ENCODE measurements around the gene ZNF382. TPM values are rescaled to one million over a fixed set of nuclear protein-coding genes. Genes with fewer than 3 reads are reported as not detected.

The ZNF382 gene
- total RNA-seq, result 4.2 and 4.3 TPM in 2 replicates
- polyA plus RNA-seq, result 1.4 and 1.8 TPM in 2 replicates
- 0.65 and 1.1 TPM in 2 replicates for polyA plus RNA-seq (2011; cell fraction: cytosol; rRNA removed)
- 3.0 and 3.3 TPM in 2 replicates for polyA plus RNA-seq (2011; cell fraction: nucleus; rRNA removed)
- 1.9 and 2.0 TPM in 2 replicates for polyA plus RNA-seq (2012)
- polyA minus RNA-seq, result 4.0 and 4.1 TPM in 2 replicates
- not detected for polyA minus RNA-seq (2011; cell fraction: cytosol; rRNA and poly(A)+ RNA removed)
- 4.1 and 7.4 TPM in 2 replicates for polyA minus RNA-seq (2011; cell fraction: nucleus; rRNA and poly(A)+ RNA removed)
- Bru-seq, nascent RNA, result percentile 43 among the genes with signal in this experiment
- percentile 41 among the genes with signal in this experiment for BruChase-seq, experiment 1, labeled RNA remaining after a 6-hour chase
- BruChase-seq, experiment 2, labeled RNA remaining after a 2-hour chase, result percentile 41 among the genes with signal in this experiment
- long read RNA-seq, partial matches to known transcripts, result 0 of 4 reads
- long read RNA-seq, other reads (novel, unspliced or antisense), result 4 of 4 reads

DNA sequence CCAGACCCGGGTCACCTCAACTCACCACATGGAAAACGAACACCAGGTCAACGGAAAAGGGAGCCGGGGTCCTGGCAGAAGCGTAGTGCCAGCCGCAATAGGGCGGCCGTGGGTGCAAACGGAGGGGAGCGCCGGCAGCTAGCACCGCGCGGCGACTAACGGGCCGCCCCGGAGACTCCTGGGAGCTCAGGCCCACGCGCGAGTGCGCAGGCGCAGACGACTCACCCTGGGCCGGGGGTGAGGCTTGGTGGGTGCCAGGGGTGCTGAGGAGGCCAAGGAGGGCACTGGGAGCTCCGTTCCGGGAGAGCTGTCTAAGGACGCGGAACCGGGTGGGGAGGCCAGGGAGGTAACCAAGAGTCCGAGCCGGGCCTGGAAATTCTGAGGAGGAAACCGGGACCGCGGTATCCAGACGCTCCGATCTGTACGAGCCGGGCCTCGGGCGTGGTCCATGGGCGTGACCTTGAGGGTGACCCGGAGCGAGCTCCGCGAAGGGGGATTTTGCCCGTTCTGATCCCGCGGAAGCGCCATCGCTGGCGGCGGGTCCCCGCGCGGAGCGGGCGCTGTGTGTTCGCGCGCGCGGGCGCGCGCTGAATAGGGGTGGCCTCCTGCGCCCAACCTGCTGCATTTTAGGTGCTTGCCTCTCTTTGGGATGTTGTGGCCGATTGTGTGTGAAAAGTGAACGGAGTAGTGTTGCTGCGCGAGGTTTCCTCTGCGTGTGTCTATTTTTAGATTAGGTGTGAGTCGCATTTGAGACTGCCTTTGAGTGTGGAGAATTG lies at the start of gene ZNF382:
TSS of gene ZNF382 (plus strand) at position 213 of the 776 bp plus-strand sequence. CDS start 4,602 bp downstream, outside the sequence.
- BruUV-seq (replicated peaks), result TSS peak; percentile 35

DNA sequence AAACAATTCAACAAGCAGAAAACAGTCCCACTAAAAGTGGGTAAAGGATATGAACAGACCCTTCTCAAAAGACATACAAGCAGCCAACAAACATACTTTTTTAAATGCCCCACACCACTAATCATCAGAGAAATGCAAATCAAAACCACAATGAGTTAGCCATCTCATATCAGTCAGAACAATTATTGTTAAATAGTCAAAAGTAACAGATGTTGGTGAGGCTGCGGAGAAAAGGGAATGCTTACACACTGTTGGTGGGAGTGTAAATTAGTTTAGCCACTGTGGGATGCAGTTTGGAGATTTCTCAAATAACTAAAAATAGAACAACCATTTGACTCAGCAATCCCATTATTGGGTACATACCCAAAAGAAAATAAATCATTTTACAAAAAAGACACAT lies 40.7 kb upstream of the ZNF382 start:
- Histone ChIP-seq H3K4me3 (replicated peaks in 1 of 3; ENCODE audit: insufficient read depth in 1 of 3, low read depth in 1 of 3, low read length in 3 of 3) (no peak overlapping the region), H4K20me1 (replicated peaks; ENCODE audit: control insufficient read depth, extremely low read depth, insufficient read depth, low read length) (no peaks in the 10 kb centered on the region), H3K9me1 (replicated peaks; ENCODE audit: control insufficient read depth, extremely low read depth, insufficient read depth, low read length) (no peaks in the 10 kb centered on the region), H3K36me3 (ENCODE audit: control insufficient read depth in 2 of 2, extremely low read depth in 1 of 2, insufficient read depth in 2 of 2, low read length in 2 of 2) (no peaks in the 10 kb centered on the region), H3K79me2 (ENCODE audit: control insufficient read depth, insufficient read depth, low read length) (no peaks in the 10 kb centered on the region), H3K27ac (ENCODE audit: insufficient read depth, low read depth, low read length) (no peak overlapping the region), H3K4me2 (ENCODE audit: insufficient read depth, low read length) (no peak overlapping the region), H2AFZ (ENCODE audit: low read depth, low read length) (no peak overlapping the region), H3K9me3 (replicated peaks; ENCODE audit: control insufficient read depth, insufficient read depth, low read length) (no peaks in the 10 kb centered on the region), H3K27me3 (ENCODE audit: control insufficient read depth in 2 of 2, insufficient read depth in 2 of 2, low read length in 2 of 2) (no peaks in the 10 kb centered on the region), H3K4me1 (ENCODE audit: control insufficient read depth, extremely low read depth, insufficient read depth, low read length) (no peaks in the 10 kb centered on the region), H3K9ac (replicated peaks; ENCODE audit: extremely low read depth, insufficient read depth, low read length) (no peak overlapping the region)
- TF ChIP-seq GATA2 (IDR thresholded peaks at IDR 0.05; ENCODE audit: insufficient read depth, insufficient read length, low read depth, low read length), result no peak
- TF ChIP-seq FOS (IDR thresholded peaks at IDR 0.05; ENCODE audit: borderline replicate concordance, insufficient read depth, low read length), result no peak
- no peak for TF ChIP-seq POLR2A (IDR thresholded peaks at IDR 0.05; ENCODE audit: low read depth, low read length)
- TF ChIP-seq MYC (IDR thresholded peaks at IDR 0.05; ENCODE audit: low read depth, low read length), result no peak
- no peak for TF ChIP-seq EZH2 (IDR thresholded peaks at IDR 0.05; ENCODE audit: borderline replicate concordance, low read depth, low read length, severe bottlenecking)
- TF ChIP-seq, protein P1, sequence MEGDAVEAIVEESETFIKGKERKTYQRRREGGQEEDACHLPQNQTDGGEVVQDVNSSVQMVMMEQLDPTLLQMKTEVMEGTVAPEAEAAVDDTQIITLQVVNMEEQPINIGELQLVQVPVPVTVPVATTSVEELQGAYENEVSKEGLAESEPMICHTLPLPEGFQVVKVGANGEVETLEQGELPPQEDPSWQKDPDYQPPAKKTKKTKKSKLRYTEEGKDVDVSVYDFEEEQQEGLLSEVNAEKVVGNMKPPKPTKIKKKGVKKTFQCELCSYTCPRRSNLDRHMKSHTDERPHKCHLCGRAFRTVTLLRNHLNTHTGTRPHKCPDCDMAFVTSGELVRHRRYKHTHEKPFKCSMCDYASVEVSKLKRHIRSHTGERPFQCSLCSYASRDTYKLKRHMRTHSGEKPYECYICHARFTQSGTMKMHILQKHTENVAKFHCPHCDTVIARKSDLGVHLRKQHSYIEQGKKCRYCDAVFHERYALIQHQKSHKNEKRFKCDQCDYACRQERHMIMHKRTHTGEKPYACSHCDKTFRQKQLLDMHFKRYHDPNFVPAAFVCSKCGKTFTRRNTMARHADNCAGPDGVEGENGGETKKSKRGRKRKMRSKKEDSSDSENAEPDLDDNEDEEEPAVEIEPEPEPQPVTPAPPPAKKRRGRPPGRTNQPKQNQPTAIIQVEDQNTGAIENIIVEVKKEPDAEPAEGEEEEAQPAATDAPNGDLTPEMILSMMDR (IDR thresholded peaks at IDR 0.05; ENCODE audit: extremely low read depth in 1 of 2, insufficient read depth in 1 of 2, low read depth in 1 of 2, low read length in 2 of 2), result no peak
- no peak for TF ChIP-seq POLR2AphosphoS5 (IDR thresholded peaks at IDR 0.05; ENCODE audit: insufficient read depth, low read depth, low read length)
- dilution Hi-C loops (cut with MboI; ENCODE audit: extremely low pct_ligation_motif_present, low sequenced_read_pairs) (no loop called here), intact Hi-C loops (cut with micrococcal nuclease) (no loop called here)
- no peak for DNase-seq (ENCODE audit: low read depth, low spot score)
- ChIA-PET POLR2A (no interaction called here), CTCF (no interaction called here)
- no TSS peak for BruUV-seq (replicated peaks)
- FAIRE-seq, result no peak

More for the DNA sequence above, at the start of gene ZNF382:
- H3K27me3 ChIP-seq (ENCODE audit: control insufficient read depth in 2 of 2, insufficient read depth in 2 of 2, low read length in 2 of 2), result no peaks in the 10 kb centered on the region
- H3K4me1 ChIP-seq (ENCODE audit: control insufficient read depth, extremely low read depth, insufficient read depth, low read length), result no peaks in the 10 kb centered on the region
- H3K4me3 ChIP-seq (replicated peaks in 1 of 3; ENCODE audit: insufficient read depth in 1 of 3, low read depth in 1 of 3, low read length in 3 of 3), result peak within 1 kb of the TSS; percentile 56 to 82 (median 61)
- peak within 1 kb of the TSS; percentile 50 for H3K9ac ChIP-seq (replicated peaks; ENCODE audit: extremely low read depth, insufficient read depth, low read length)
- no peak within 1 kb of the TSS for H3K27ac ChIP-seq (ENCODE audit: insufficient read depth, low read depth, low read length)
- CTCF ChIA-PET, result no interaction called here
- peak within 1 kb of the TSS; percentile 72 for H3K4me2 ChIP-seq (ENCODE audit: insufficient read depth, low read length)
- H3K9me3 ChIP-seq (replicated peaks; ENCODE audit: control insufficient read depth, insufficient read depth, low read length), result no peaks in the 10 kb centered on the region
- DNase-seq (ENCODE audit: low read depth, low spot score) (peak; percentile 60), FAIRE-seq (peak; percentile 62)
- H4K20me1 ChIP-seq (replicated peaks; ENCODE audit: control insufficient read depth, extremely low read depth, insufficient read depth, low read length), result no peaks in the 10 kb centered on the region
- TF ChIP-seq POLR2A (IDR thresholded peaks at IDR 0.05; ENCODE audit: low read depth, low read length) (peak; percentile 25), POLR2AphosphoS5 (IDR thresholded peaks at IDR 0.05; ENCODE audit: insufficient read depth, low read depth, low read length) (peak; percentile 19), GATA2 (IDR thresholded peaks at IDR 0.05; ENCODE audit: insufficient read depth, insufficient read length, low read depth, low read length) (no peak)
- POLR2A ChIA-PET, result no interaction called here
- no peaks in the 10 kb centered on the region for H3K9me1 ChIP-seq (replicated peaks; ENCODE audit: control insufficient read depth, extremely low read depth, insufficient read depth, low read length)
- H3K36me3 ChIP-seq (ENCODE audit: control insufficient read depth in 2 of 2, extremely low read depth in 1 of 2, insufficient read depth in 2 of 2, low read length in 2 of 2), result no peaks in the 10 kb centered on the region
- H2AFZ ChIP-seq (ENCODE audit: low read depth, low read length), result peak within 1 kb of the TSS; percentile 95
- dilution Hi-C loops (cut with MboI; ENCODE audit: extremely low pct_ligation_motif_present, low sequenced_read_pairs), result no loop called here
- no peaks in the 10 kb centered on the region for H3K79me2 ChIP-seq (ENCODE audit: control insufficient read depth, insufficient read depth, low read length)
- intact Hi-C loops (cut with micrococcal nuclease), result loop anchor here (2.0 kb wide), 2 partner anchors 32 to 62 kb away; partner anchors contain the start of genes ZNF461 and ZNF529
